ENCODE measurements around the gene PPP1R13B. TPM values are rescaled to one million over a fixed set of nuclear protein-coding genes. Genes with fewer than 3 reads are reported as not detected.

The PPP1R13B gene
- total RNA-seq, 1 donor from 2014 or later: 32.7 TPM

DNA sequence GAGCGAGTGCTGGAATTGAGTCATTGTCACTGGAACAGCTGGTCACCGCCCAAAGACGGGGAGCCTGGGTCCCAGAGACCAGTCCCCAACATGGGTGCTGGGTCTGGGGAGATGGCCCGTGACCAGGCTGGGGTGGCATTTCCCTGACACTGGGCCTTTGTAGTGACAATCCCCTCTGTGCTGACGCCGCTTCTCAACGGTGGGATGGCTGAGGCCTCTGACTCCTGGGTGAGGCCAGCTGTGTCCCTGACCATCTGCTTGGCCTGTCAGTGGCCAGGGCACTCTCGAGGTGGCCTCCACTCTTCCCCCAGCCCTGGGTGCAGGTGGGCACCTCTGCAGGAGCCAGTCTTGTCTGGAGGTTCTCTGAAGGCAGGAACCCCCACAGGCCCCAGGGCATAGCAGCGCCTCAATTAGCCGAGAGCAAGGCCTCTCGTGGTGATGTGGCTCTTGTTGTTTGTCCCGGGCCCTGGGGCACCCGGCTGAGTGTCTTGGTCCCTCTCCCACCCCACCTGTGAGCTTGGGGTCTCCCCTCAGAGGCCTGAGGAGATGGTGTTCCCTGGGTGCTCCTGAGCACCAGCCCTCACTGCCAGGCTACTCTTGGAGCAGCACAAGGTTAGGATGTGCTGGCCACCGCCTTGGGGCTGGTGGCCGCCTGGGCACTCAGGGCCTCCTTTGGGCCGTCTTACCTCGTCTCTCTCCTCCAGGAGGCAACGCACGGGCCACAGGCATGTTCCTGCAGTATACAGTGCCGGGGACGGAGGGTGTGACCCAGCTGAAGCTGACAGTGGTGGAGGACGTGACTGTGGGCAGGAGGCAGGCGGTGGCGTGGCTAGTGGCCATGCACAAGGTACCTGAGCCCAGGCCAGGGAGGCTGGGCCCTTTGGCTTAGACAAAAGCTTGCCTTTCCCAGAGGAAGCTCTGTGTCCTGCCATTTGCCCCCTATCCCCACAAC lies 115.2 kb downstream of the PPP1R13B start:
- H3K4me3 ChIP-seq: no peak overlapping the region
- DNase-seq (ENCODE audit: low spot score in 2 of 2): no peak
- no peaks in the 10 kb centered on the region for H3K27me3 ChIP-seq
- TF ChIP-seq, protein P1, sequence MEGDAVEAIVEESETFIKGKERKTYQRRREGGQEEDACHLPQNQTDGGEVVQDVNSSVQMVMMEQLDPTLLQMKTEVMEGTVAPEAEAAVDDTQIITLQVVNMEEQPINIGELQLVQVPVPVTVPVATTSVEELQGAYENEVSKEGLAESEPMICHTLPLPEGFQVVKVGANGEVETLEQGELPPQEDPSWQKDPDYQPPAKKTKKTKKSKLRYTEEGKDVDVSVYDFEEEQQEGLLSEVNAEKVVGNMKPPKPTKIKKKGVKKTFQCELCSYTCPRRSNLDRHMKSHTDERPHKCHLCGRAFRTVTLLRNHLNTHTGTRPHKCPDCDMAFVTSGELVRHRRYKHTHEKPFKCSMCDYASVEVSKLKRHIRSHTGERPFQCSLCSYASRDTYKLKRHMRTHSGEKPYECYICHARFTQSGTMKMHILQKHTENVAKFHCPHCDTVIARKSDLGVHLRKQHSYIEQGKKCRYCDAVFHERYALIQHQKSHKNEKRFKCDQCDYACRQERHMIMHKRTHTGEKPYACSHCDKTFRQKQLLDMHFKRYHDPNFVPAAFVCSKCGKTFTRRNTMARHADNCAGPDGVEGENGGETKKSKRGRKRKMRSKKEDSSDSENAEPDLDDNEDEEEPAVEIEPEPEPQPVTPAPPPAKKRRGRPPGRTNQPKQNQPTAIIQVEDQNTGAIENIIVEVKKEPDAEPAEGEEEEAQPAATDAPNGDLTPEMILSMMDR (IDR thresholded peaks at IDR 0.05): no peak
- peaks cover 59 to 65% of the 10 kb centered on the region in 2 donors for H3K36me3 ChIP-seq
- H3K4me1 ChIP-seq: peaks cover 16 to 29% of the 10 kb centered on the region in 2 donors
- intact Hi-C loops (cut with DNase I): no loop called here
- no peaks in the 10 kb centered on the region for H3K9me3 ChIP-seq
- H3K27ac ChIP-seq: no peak overlapping the region

DNA sequence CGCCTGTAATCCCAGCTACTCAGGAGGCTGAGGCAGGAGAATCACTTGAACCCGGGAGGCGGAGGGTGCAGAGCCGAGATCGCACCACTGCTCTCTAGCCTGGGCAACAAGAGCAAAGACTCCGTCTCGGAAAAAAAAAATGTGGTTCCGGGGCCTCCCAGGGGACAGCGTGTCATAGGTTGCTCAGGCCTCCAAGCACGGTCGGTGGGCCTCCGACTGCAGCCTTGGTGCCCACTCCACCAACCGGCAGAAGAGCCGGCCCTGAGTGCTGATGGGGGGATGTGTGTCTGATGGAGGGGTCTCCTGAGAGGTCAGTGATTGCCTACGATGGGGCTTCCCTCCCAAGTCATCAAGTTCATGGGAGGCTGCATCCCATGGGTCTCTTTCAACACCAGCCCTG lies 115.9 kb downstream of the PPP1R13B start:
- no peak overlapping the region for H3K4me3 ChIP-seq

DNA sequence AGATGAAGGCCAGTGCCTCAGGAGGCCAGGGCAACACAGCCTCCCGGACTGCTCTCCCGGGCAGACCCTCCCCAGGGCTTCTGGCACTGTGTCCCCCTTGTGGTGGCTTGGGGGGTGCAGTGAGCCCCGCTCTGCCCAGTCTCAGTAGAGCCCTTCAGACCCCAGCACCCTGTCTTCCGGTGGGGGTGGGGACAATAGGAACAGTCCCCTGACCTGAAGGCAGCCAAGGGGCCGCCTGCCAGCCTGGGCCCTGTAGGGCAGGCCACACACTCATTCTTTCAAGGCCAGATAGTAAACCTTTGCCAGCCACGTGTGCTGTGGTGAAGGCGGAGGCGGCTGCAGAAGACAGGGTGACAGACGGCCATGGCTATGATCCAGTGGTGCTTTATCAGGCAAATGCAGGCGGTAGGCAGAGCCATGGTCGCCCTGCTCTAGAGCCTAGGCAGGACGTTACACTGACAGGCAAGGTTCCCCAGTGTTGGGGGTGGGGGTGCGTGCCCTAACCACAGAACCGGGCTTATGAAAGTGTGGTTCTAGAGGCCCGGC lies 116.8 kb downstream of the PPP1R13B start:
- H3K4me3 ChIP-seq: no peak overlapping the region
- no peak overlapping the region for H3K27ac ChIP-seq
- H3K27me3 ChIP-seq: no peaks in the 10 kb centered on the region
- intact Hi-C loops (cut with DNase I): no loop called here
- TF ChIP-seq, protein P1 (IDR thresholded peaks at IDR 0.05): no peak
- peaks cover 3 to 13% of the 10 kb centered on the region in 2 donors for H3K4me1 ChIP-seq
- H3K9me3 ChIP-seq: no peaks in the 10 kb centered on the region
- no peak for DNase-seq (ENCODE audit: low spot score in 2 of 2)
- H3K36me3 ChIP-seq: peaks cover 67 to 70% of the 10 kb centered on the region in 2 donors

More for the DNA sequence above, 115.9 kb downstream of the PPP1R13B start:
- Histone ChIP-seq H3K36me3 (peaks cover 60 to 65% of the 10 kb centered on the region in 2 donors), H3K27ac (no peak overlapping the region), H3K4me1 (peaks cover 12 to 22% of the 10 kb centered on the region in 2 donors), H3K27me3 (no peaks in the 10 kb centered on the region), H3K9me3 (no peaks in the 10 kb centered on the region)
- intact Hi-C loops (cut with DNase I): no loop called here
- TF ChIP-seq, protein P1 (IDR thresholded peaks at IDR 0.05): no peak
- DNase-seq (ENCODE audit: low spot score in 2 of 2): no peak

DNA sequence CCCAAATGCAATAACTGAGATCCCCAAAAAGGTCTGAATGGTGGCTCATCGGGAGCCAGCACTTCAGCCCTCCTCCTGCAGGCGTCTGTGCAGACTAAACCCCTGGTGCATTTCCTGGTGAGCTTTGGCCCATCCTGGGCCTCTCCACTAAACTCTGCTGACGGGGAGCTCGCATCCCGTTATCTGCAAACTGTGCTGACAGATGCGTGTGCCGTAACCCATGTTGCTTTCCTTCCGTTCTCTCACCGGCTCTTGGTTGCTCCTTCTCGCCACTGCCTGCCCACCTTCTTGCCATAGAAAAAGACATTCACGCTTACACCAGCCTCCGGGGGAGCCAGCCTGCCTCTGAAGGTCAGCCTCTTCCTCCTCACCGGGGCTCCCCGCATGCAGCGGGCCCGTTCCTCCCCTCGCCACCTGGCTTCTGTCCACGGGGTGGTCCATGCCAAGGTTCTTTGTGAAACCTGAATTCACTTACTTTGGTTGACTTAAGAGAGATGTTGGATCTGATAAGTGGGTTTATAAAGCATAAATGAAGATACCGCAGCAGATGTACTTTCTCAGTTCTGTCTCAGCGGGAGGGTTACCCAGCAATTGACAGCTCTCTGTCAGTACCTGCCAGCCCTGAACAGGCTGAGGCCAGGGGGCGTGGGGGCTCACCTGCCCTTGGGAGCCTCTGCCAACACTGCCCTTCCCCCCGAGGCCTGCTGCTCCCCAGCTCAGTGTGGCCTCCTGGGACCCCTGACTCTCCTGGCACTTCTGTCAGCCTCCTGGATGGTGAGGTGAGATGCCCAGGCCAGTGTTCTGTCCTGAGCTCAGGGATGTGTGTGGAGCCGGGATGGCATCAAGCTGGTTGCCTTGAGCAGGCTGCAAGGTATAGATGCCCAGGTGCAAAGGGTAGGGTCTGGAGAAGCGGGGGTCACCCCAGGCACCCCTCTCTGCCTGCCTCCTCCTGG lies 117.6 kb downstream of the PPP1R13B start:
- intact Hi-C loops (cut with DNase I): no loop called here
- no peaks in the 10 kb centered on the region for H3K27me3 ChIP-seq
- DNase-seq (ENCODE audit: low spot score in 2 of 2): no peak
- peaks cover 5 to 8% of the 10 kb centered on the region in 2 donors for H3K4me1 ChIP-seq
- H3K9me3 ChIP-seq: no peaks in the 10 kb centered on the region
- H3K36me3 ChIP-seq: peaks cover 67 to 70% of the 10 kb centered on the region in 2 donors
- TF ChIP-seq, protein P1 (IDR thresholded peaks at IDR 0.05): no peak
- H3K4me3 ChIP-seq: no peak overlapping the region
- no peak overlapping the region for H3K27ac ChIP-seq

- DNase-seq (ENCODE audit: low spot score in 2 of 2): no peak
- TF ChIP-seq, protein P1 (IDR thresholded peaks at IDR 0.05): no peak
- Histone ChIP-seq H3K4me3 (no peak overlapping the region), H3K27ac (no peak overlapping the region), H3K9me3 (no peaks in the 10 kb centered on the region), H3K4me1 (peaks cover 10 to 19% of the 10 kb centered on the region in 2 donors), H3K27me3 (no peaks in the 10 kb centered on the region), H3K36me3 (peaks cover 57 to 61% of the 10 kb centered on the region in 2 donors)
- intact Hi-C loops (cut with DNase I): no loop called here
Observed at GRCh38 chr14:103728721-103729120, 118.7 kb downstream of the PPP1R13B start.

All from ascending aorta (tissue), 2 donors.